SU-DHL-6 (cell line): ENCODE measurements around the gene HAPLN3.

Experiments
- H2AFZ ChIP-seq: fragments of 200-600 bp; sonication (generic); 2 replicates; pipeline ENCODE4 v1.6.1; 2014; ENCODE audit warnings: low read depth, mild to moderate bottlenecking, moderate library complexity, mixed read lengths, antibody characterized with exemption, low read length; ENCODE audit not compliant: severe bottlenecking
- H3F3A ChIP-seq: fragments of 200-600 bp; shearing (Covaris generic); 2 replicates; pipeline ENCODE4 v1.6.0; 2016; ENCODE audit warnings: antibody characterized with exemption, mild to moderate bottlenecking; ENCODE audit not compliant: insufficient read depth
- H3K27ac ChIP-seq: fragments of 200-600 bp; sonication (generic); 2 replicates; pipeline ENCODE4 v1.5.1; 2016; ENCODE audit warnings: low read depth, mild to moderate bottlenecking, low read length, moderate library complexity, mixed read lengths
- H3K27me3 ChIP-seq: fragments of 200-600 bp; sonication (generic), shearing (Covaris generic); 2 replicates; pipeline ENCODE4 v1.6.0; 2014; ENCODE audit warnings: mild to moderate bottlenecking, low read length
- H3K36me3 ChIP-seq: fragments of 200-600 bp; sonication (generic); 2 replicates; pipeline ENCODE4 v1.6.1; 2014; ENCODE audit warnings: mild to moderate bottlenecking, low read length, mixed read lengths
- H3K4me2 ChIP-seq: fragments of 300-600, 200-600 bp; shearing (Covaris generic), sonication (generic); 2 replicates; pipeline ENCODE4 v1.6.0; 2014; ENCODE audit warnings: low read length, low read depth, mild to moderate bottlenecking; ENCODE audit not compliant: poor library complexity, severe bottlenecking
- H3K4me3 ChIP-seq: fragments of 200-600 bp; sonication (generic); 2 replicates; pipeline ENCODE4 v1.5.1; 2014; ENCODE audit warnings: antibody characterized with exemption, low read length, mild to moderate bottlenecking, mixed read lengths; ENCODE audit not compliant: insufficient read depth, poor library complexity, severe bottlenecking
- H3K79me2 ChIP-seq: fragments of 200-600 bp; sonication (generic); 2 replicates; pipeline ENCODE4 v1.6.1; 2014; ENCODE audit warnings: mild to moderate bottlenecking, low read length, moderate library complexity; ENCODE audit not compliant: insufficient read depth
- H3K9ac ChIP-seq: fragments of 200-600 bp; sonication (generic); 2 replicates; pipeline ENCODE4 v1.7.0; 2014; ENCODE audit warnings: mild to moderate bottlenecking, low read length
- H3K9me2 ChIP-seq: fragments of 200-600 bp; sonication (generic); replicated peaks from 2 replicates; pipeline ENCODE4 v1.6.1; 2014; ENCODE audit warnings: low read length; ENCODE audit not compliant: insufficient read depth
- H3K9me3 ChIP-seq: fragments of 200-600 bp; sonication (generic); 2 replicates; pipeline ENCODE4 v1.6.1; 2014; ENCODE audit warnings: low read length, mixed read lengths; ENCODE audit not compliant: insufficient read depth
- H4K20me1 ChIP-seq: fragments of 200-600 bp; sonication (generic); 2 replicates; pipeline ENCODE4 v1.6.1; 2014; ENCODE audit warnings: low read depth, mild to moderate bottlenecking, antibody characterized with exemption, low read length, moderate library complexity, mixed read lengths
- CTCF ChIP-seq: fragments of 200-600 bp; sonication (generic); IDR thresholded peaks from one replicate; pipeline ENCODE4 v1.5.1; 2017; ENCODE audit warnings: antibody characterized with exemption, mild to moderate bottlenecking, low read length, moderate library complexity; ENCODE audit not compliant: insufficient read depth, poor library complexity, severe bottlenecking
- EZH2phosphoT487 ChIP-seq: fragments of 200-600 bp; sonication (generic), shearing (Covaris generic); conservative IDR thresholded peaks from 2 replicates; pipeline ENCODE4 v1.6.1; 2018; ENCODE audit warnings: mild to moderate bottlenecking, antibody characterized with exemption, low read length, moderate library complexity, mixed read lengths

Gene HAPLN3

GRCh38 chr15:88871313-88871712 lies 24.0 kb downstream of the HAPLN3 start:
- no peaks in the 10 kb centered on the region for H3K79me2 ChIP-seq
- no peaks in the 10 kb centered on the region for H3K36me3 ChIP-seq
- H3K27me3 ChIP-seq, result no peaks in the 10 kb centered on the region
- H3K4me2 ChIP-seq, result no peak overlapping the region
- no peak overlapping the region for H3K27ac ChIP-seq
- H3K9ac ChIP-seq, result no peak overlapping the region
- no peak overlapping the region for H3K4me3 ChIP-seq
- TF ChIP-seq CTCF (no peak), EZH2phosphoT487 (no peak)
- no peaks in the 10 kb centered on the region for H3K9me2 ChIP-seq
- H3K9me3 ChIP-seq, result no peaks in the 10 kb centered on the region
- H2AFZ ChIP-seq, result no peak overlapping the region
- H4K20me1 ChIP-seq, result no peaks in the 10 kb centered on the region
- H3F3A ChIP-seq, result no peaks in the 10 kb centered on the region

GRCh38 chr15:88866295-88866881 lies 29.0 kb downstream of the HAPLN3 start:
- Histone ChIP-seq H3K9ac (no peak overlapping the region), H3K79me2 (no peaks in the 10 kb centered on the region), H3K27me3 (no peaks in the 10 kb centered on the region), H3F3A (no peaks in the 10 kb centered on the region), H2AFZ (no peak overlapping the region), H3K9me3 (no peaks in the 10 kb centered on the region), H3K9me2 (no peaks in the 10 kb centered on the region), H3K27ac (no peak overlapping the region), H4K20me1 (no peaks in the 10 kb centered on the region), H3K4me2 (no peak overlapping the region), H3K4me3 (no peak overlapping the region), H3K36me3 (no peaks in the 10 kb centered on the region)
- TF ChIP-seq CTCF (no peak), EZH2phosphoT487 (no peak)

GRCh38 chr15:88865498-88866099 lies 29.7 kb downstream of the HAPLN3 start:
- Histone ChIP-seq H3K4me2 (no peak overlapping the region), H3K9me2 (no peaks in the 10 kb centered on the region), H4K20me1 (no peaks in the 10 kb centered on the region), H3K27ac (no peak overlapping the region), H3K36me3 (no peaks in the 10 kb centered on the region), H3F3A (no peaks in the 10 kb centered on the region), H3K79me2 (no peaks in the 10 kb centered on the region), H3K27me3 (no peaks in the 10 kb centered on the region), H3K9me3 (no peaks in the 10 kb centered on the region), H3K9ac (no peak overlapping the region), H2AFZ (no peak overlapping the region), H3K4me3 (no peak overlapping the region)
- no peak for TF ChIP-seq EZH2phosphoT487
- no peak for TF ChIP-seq CTCF
